HG02678 (cell line): ENCODE results near the gene CNKSR3.

Experiments used
- ATAC-seq: cut with Tn5 transposase; IDR thresholded peaks from one replicate; pipeline ENCODE4 v1.9.1; 2021; ENCODE audit warnings: mild to moderate bottlenecking, moderate library complexity; ENCODE audit not compliant: unreplicated experiment

The CNKSR3 gene

DNA sequence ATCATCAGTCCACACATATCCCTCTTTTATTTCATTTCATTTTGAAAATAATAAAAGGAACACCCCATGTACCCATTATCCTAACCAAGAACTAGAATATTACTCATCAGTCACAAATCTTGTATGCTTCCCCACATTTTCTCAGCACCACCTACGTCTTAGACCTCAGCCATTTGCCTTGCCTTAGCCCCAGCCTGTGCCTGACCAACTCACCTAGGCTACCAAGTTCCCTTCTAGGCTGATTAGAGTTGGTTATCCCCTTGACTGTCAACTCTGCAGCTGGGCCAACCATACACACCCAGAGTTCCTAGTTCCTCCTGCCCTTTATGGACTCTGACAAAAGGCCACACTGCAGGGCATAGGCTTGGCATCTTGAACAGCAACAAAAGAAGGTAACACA is 120.5 kb downstream of the CNKSR3 start:
- ATAC-seq: no peak

DNA sequence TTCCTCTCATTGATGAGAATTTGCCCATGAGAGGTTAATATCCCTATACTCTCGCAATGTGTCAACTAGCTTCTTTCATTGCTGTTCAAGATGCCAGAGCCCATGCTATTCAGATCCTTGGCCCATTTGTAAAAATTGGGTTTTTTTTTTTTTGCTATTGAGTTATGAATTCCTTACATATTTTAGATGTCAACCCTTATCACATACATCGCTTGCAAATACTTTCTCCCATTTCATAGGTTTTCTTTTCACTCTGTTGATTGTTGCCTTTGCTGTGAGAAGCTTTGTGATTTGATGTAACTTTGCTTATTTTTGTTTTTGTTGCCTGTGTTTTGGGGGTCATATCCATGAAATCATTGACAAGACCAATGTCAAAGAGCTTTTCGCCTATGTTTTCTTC is 121.7 kb downstream of the CNKSR3 start:
- no peak for ATAC-seq

DNA sequence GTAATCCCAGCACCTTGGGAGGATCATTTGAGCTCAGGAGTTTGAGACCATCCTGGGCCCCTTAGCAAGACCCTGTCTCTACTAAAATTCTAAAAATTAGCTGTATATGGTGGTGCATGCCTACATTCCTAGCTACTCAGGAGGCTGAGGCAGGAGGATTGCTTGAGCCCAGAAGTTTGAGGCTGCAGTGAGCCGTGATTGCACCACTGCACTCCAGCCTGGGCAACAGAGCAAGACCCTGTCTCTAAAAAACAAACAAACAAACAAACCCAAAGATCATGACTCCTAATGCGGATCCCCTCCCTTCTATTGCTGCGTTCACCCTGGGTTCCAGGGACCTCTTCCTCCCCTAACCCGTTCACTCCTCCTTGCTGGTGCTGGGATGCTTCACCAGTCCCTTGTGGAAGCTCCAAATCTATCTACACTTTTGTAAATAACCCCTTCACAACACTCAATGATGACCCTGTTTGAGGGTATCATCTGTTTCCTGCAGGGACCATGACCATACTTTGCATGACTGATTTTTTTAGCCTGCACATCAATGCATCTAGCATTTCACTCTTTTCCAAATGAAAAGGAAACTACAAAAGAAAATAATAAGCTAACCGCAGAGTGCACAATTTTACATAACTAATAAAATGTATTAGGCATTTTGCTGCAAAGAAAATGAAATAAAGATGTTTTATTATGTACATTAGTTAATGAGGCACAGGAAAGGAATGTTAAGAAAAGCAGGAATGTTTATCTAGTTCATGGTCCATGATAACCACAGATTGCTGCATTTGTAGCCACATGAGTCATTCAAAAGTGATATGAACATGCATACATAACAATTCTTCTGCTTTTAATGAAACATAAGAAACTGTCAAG is 123.4 kb downstream of the CNKSR3 start:
- no peak for ATAC-seq

DNA sequence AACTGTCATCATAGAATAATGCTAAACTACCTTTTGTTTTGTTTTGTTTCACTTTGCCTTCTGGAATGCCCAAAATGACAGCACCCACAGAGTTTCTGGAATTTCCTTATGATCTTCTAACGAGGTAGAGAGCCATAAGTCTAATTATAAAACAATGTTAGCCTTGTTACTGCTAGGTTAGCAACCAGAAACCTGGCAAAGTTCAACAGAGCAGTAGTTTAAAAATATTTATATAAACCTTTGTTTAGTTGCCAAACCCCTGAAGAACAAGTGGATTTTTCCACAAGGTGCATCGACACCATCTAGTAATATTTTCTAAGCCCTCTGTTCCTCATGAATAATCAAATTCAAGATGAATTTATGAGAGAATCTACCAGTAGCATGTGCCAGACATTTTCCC is 126.3 kb downstream of the CNKSR3 start:
- no peak for ATAC-seq

DNA sequence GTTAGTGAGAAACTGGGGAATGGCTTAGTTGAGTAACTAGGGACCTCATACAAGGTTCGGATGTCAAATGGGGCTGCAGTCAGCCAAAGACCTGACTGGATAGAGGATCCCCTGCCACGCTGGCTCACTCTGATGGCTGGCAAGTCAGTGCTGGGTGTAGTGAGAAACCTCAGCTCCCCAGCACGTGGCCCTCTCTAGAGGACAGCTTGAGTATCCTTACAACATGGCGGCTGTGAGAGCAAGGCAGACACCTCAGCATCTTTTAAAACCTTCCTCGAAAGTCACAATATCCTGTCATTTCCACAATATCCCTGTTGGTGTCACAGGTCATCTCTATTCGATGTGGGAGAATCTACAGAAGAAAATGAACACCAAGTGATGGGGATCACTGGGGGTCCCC is 127.2 kb downstream of the CNKSR3 start:
- no peak for ATAC-seq

DNA sequence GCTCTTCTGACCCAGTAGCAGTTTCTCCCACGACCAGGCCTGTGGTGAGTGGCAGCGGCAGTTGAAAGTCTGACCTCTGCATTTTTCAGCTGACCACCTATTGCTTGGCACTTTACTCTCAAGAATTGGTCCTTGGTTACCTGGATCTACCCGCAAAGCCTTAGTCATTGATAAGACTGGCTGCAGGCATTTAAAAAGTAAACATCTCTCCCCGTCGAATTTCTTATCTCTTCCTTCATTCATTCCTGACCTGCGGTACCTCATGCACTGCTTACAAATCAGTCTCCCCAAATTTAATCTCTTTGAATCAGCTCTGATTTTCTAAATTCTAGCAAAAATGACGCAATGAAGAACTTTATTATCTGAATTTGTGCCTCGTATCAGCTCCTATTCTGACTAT is 127.7 kb downstream of the CNKSR3 start:
- ATAC-seq: no peak

DNA sequence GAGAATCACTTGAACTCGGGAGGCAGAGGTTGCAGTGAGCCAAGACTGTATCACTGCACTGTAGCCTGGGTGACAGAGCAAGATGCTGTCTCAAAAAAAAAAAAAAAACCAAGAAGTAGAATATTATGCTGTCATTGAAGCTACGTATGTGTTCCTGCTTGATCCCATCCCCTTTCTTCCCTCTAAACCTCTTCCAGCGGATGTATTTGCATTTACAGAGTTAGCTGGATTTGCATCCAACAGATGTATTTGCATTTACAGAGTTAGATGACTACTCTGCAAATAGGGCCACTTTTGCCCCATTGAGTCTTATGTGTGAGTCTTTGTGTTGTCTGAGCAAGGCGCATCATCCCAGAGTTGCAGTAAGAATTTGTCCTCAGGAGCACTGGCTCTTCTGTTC is 128.9 kb downstream of the CNKSR3 start:
- ATAC-seq: no peak

DNA sequence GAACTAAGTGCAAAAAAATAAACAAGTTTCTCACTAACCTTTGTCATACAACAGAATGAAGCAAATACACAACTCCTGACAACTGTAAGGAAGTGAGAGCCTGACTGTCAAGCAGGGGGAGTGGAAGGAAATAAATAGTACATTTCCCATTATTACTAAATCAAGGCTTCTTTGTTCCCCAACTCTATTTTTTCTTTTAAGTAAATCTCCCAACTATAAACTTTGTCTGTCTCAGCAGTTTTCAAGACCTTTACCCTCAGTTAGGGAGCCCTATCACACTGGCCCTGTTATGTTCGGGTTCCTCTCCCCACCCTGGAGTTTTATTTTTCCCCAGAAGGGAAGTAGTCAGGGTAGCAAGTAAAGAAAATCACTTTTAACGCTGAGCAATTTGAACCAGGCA is 129.7 kb downstream of the CNKSR3 start:
- no peak for ATAC-seq

DNA sequence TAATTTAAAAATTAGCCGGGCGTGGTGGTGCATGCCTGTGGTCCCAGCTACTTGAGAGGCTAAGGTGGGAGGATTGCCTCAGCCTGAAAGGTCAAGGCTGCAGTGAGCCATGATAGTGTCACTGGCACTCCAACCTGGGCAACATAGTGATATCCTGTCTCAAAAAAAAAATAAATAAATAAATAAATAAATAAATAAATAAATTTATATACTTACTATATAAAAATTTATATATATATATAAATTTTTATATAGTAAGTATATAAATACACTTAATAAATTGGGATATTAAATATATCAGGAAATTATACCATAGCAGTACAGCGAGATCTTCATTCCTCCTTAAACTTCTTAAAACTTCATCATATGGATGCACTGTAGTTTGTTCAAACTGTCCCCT is 130.9 kb downstream of the CNKSR3 start:
- ATAC-seq: no peak

DNA sequence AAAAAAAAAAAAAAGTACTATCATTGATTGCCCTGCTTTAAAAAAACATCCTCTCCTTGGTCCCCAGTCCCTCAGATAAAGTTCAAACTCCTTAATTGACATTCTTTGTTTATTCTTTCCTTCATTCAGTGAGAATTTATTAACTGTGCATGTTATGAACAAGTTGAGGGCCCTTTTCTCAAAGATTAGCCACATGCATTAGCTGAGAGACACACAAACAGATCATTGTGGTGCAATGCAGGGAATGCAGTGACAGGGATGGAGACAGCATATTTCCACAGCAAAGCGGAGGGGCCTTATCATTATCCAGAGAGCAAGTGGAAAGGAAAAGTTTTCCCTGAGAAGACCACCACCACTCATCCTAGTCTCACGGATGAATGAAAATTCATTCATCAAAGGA is 132.0 kb downstream of the CNKSR3 start:
- no peak for ATAC-seq

DNA sequence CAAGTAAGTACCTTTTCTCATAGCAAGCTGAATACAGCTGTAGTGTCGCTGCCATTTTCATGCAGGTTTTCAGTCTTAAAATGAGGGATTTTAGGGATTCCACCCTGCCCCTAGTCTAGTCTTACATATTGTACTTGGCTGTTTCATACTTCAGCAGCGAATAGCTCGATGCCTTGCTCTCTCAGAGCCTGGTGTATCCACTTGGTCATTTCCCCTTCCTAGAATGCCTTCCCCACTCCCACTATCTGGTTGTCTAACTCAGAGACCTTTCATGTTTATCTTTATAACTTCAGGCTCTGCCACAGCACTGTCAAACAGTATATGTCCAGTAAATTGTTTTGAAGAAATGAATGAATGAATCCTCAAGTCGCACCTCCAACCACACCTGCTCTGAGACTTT is 132.8 kb downstream of the CNKSR3 start:
- no peak for ATAC-seq

DNA sequence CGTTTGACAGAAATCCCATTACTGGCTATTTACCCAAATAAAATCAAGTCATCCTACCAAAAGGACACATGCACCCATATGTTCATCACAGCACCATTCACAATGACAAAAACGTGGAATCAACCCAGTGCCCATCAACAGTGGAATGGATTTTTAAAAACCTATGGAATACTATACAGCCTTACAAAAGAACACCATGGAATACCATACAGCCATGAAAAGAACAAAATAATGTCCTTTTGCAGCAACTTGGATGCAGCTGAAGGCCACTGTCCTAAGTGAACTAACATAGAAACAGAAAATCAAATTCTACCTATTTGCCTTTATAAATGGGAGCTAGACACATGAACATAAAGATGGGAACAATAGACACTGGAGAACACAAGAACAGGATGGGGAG is 136.5 kb downstream of the CNKSR3 start:
- ATAC-seq: no peak

DNA sequence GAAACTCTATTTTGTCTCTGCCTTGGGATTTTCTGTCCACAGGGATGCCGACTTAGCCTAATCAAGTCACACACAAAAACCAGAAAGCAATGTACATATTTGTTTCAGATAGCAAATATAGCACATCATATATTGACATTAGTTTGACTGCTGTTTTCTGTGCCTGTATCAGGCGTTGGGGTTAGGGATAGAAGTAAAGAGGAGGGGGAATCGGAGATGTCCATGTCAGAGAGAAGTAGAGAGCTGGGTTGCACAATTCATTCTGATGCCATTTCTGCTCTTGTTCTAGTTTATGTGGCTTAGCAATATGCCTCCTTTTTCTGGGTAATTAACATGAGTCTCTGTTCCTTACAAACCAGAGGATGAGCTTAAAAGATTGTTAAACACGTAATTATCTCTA is 139.2 kb downstream of the CNKSR3 start:
- no peak for ATAC-seq

DNA sequence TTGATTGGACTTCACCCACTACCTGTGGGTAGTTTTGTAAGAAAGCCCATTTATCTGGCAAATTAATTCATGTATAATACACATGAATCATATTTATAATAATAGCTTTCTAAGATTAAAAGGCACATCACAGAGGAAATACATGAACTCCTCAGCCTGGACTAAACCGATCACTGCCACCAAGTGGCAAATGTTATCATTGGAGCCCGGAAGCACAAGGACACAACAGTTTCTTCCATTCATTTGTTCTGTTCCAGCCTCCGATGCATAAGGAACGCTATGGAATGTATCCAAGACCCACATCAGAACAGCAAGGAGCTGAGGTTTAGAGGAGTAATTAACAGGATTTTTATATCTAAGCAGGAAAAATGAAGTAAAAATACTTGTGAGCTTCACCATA is 139.9 kb downstream of the CNKSR3 start:
- ATAC-seq: peak; percentile 89

DNA sequence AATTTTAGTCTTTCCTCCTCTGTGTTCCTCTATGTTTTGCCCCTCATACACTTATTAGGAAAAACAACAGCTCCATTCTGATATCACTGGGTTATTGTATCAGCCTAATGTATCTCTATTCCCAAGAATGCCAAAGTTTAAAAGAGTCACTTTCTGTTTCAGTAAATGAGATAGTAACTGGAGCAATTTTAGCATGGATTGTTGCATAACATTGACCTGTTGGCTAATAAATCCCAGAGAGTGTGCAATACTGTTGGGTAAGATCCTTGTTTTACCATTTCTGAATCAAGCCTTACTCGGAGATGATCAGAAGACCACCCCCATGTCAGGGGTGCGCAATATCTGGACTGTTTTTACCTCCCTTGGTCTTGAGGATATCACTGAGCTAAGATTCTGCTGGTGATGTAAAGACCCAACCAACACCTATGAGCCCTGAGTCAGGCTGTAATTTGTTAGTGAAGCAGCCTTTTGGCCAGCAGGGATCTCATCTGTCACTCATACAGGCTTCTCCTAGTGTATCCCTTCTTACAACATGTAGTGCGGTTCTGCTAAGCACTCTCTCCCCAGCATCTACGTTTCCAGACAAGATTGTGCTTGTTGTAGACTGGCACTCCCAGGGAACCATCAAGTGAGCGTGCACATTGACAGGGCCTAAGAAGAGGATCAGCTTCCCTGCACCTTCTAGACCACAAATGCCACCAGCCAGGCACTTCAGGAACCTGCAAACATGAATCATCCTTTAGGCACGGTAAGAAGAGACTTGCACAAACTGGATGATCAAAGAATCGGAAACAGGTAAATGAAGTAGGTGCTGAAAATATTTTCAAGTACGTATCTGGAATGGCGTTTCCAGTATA is 142.4 kb downstream of the CNKSR3 start:
- ATAC-seq: no peak

DNA sequence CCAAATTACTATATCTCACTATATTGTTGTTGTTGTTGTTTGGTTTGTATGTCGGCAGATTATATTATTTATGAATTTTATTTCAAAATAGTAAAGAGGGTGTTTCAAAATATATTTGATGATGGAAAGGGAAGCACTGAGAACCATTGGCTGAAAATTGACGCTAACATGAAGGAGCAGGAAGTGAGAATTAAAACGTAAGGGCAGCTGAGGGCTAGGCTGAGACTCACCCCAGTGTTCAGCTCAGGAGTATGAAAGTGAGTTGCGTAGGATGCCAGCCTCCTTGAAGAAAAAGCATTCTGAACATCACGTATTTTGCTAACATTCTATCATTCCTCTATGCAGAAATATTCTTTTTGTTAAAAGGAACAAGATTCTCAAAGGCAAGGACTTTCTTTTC is 143.1 kb downstream of the CNKSR3 start:
- ATAC-seq: no peak

DNA sequence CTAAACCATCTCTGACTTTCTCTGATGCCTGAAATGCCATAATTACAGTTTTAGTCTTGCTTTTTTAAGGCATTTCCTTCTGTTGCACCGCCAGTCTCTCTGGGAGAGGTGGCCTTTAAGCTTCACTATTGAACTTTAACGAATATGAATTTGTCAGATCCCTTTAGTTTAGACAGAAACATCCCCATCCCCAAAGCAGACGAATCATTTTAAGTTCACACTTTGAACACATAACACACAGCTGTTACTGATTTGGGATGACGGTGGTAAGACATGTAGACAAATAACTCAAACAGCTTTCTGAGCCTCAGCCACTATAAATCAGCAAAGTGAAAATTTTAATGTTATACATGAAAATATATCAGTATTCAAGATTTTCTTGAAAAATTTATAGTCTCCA is 146.7 kb downstream of the CNKSR3 start:
- no peak for ATAC-seq

DNA sequence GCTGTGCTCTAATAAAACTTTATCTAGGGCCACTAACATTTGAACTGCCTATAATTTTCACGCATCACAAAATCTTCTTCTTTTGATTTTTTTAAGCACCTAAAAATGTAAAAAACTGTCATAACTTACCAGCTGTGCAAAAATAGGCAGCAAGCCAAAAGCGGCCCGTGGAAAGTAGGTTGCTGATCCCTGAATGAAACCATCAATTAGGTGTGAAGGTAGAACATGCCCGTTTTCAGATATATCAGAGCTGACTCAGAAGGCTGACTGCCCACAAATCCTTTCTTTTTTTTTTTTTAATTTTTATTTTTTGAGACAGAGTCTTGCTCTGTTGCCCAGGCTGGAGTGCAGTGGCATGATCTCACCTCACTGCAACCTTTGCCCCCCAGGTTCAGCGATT is 149.0 kb downstream of the CNKSR3 start:
- ATAC-seq: no peak

DNA sequence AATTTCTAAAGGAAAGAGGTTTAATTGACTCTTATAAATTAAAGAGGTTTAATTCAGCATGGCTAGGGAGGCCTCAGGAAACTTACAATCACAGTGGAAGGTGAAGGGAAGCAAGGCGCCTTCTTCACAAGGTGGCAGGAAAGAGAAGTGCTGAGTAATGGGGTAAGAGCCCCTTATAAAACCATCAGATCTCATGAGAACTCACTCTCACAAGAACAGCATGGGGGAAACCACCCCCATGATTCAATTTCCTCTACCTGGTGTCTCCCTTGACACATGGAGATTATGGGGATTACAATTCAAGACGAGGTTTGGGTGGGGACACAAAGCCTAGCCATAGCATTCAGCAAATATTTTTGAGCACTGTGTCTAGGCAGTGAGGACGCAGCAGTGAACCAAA is 150.0 kb downstream of the CNKSR3 start:
- no peak for ATAC-seq

DNA sequence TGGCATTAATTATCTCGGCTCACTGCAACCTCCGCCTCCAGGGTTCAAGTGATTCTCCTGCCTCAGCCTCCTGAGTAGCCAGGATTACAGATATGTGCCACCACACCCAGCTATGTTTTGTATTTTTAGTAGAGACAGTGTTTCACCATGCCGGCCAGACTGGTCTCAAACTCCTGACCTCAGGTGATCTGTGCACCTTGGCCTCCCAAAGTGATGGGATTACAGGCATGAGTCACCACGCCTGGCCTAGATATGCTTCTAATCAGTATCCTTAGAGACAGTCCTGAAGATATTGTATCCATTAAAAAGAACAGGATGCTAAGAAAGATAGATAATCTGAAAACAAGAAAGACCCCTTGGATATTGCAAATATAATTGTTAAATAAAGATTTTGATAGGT is 150.8 kb downstream of the CNKSR3 start:
- no peak for ATAC-seq

DNA sequence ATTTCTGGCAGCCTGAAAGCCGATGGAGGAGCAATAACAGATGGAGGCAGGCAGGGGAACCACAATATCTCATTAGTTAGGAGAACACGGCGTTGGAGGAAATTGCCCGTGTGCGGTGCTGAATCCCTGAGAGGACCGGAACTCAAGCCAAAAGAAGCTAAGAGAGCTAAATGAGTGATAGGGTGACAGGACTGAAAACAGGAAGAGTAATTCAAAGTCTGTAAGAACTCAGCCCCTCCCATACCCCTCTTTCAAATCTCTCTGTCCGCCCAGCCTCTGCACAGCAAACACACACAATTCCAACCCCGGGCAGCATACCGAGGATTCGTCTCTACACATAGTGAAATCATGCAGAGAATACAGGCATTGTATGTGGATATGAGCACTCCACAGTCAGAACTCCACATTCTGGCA is 151.3 kb downstream of the CNKSR3 start:
- ATAC-seq: no peak

DNA sequence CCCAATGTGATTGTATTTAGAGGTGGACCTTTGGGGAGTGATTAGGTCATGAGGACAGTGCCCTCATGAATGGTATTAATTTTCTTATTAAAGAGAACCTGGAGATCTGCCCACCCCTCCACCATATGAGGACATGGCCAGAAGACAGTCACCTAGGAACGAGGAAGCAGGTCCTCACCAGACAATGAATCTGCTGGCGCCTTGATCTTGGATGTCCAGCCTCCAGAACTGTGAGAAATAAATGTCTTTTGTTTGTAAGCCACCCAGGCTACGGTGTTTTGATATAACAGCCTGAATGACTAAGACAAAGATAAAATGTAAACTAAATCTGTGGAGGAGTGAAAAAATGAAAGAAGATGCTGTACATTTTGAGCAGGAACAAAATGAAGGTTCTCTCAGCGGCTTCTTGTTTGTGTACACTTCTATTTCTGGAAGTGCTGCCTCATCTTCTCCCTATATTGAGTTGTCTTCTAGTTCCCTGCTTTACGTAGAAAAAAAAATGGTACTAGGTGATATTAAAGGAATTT is 152.4 kb downstream of the CNKSR3 start:
- no peak for ATAC-seq
